ENCODE measurements around the gene RAMAC. TPM values are rescaled to one million over a fixed set of nuclear protein-coding genes. Genes with fewer than 3 reads are reported as not detected.
"Not testable (repeated sequence)": the region's sequence is repeated elsewhere in the genome, so short reads cannot be mapped to it uniquely, and the experiment has no call there.

The RAMAC gene
- total RNA-seq, 2 donors from 2014 or later: 22.4 to 24.1 TPM

DNA sequence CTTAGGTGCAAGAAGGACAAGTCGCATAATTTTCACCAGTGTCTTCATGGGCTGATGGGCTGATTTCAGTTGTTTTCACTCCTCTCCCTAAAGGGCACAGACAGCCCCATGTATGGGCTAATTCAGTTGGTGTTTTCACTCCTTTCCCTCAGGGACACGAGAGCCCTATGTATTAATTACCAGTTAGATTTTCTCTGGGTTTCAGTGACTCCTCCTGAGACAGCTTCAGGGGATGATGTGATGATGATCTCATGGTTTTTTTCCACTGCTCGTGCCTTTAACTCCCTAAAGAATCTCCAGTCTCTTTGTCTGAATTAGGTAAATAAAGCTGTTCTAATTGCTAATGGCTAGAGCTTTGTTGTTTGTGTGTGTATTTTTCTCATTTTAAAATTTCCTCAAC, 9.9 kb downstream of the RAMAC start:
- no peaks in the 10 kb centered on the region for H3K9me3 ChIP-seq
- H3K4me3 ChIP-seq: no peak overlapping the region
- H3K4me1 ChIP-seq (replicated peaks): peaks cover 7% of the 10 kb centered on the region
- DNase-seq (ENCODE audit: low spot score): no peak
- WGBS: 71% methylated on average over 3 of the region's 3 CpGs
- no peaks in the 10 kb centered on the region for H3K36me3 ChIP-seq
- H3K27me3 ChIP-seq (replicated peaks; ENCODE audit: insufficient read depth): no peaks in the 10 kb centered on the region
- intact Hi-C loops (cut with DNase I): no loop called here
- H3K27ac ChIP-seq: no peak overlapping the region
- TF ChIP-seq POLR2AphosphoS5 (IDR thresholded peaks at IDR 0.05): no peak
- TF ChIP-seq POLR2A (IDR thresholded peaks at IDR 0.05): no peak
- TF ChIP-seq, protein P1, sequence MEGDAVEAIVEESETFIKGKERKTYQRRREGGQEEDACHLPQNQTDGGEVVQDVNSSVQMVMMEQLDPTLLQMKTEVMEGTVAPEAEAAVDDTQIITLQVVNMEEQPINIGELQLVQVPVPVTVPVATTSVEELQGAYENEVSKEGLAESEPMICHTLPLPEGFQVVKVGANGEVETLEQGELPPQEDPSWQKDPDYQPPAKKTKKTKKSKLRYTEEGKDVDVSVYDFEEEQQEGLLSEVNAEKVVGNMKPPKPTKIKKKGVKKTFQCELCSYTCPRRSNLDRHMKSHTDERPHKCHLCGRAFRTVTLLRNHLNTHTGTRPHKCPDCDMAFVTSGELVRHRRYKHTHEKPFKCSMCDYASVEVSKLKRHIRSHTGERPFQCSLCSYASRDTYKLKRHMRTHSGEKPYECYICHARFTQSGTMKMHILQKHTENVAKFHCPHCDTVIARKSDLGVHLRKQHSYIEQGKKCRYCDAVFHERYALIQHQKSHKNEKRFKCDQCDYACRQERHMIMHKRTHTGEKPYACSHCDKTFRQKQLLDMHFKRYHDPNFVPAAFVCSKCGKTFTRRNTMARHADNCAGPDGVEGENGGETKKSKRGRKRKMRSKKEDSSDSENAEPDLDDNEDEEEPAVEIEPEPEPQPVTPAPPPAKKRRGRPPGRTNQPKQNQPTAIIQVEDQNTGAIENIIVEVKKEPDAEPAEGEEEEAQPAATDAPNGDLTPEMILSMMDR (IDR thresholded peaks at IDR 0.05): no peak

DNA sequence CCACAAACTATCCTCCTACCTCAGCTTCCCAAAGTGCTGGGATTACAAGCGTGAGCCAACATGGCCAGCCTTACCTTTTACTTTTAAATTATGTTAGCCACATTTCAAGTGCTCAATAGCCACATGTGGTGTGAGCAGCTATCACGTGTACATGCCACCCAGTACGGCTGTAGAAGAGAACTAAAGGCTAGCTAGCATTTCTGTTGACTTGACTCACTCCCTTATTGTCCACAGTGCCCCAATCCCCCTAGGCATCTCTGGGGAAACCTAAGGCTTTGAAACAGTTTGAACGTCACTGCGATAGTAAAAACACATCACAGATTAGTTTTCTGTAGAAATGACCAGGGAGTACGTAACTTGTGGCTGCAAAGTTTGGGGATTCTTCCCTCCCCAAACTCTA, 13.4 kb downstream of the RAMAC start:
- DNase-seq (ENCODE audit: low spot score): no peak
- Histone ChIP-seq H3K9me3 (no peaks in the 10 kb centered on the region), H3K36me3 (no peaks in the 10 kb centered on the region), H3K4me1 (replicated peaks) (peaks cover 7% of the 10 kb centered on the region), H3K27me3 (replicated peaks; ENCODE audit: insufficient read depth) (no peaks in the 10 kb centered on the region), H3K4me3 (no peak overlapping the region), H3K27ac (peak overlapping the region; percentile 72 to 81)
- intact Hi-C loops (cut with DNase I): no loop called here
- TF ChIP-seq POLR2A (IDR thresholded peaks at IDR 0.05): no peak
- TF ChIP-seq POLR2AphosphoS5 (IDR thresholded peaks at IDR 0.05): no peak
- TF ChIP-seq, protein P1 (IDR thresholded peaks at IDR 0.05): no peak
- WGBS: 84% methylated on average over 6 of the region's 6 CpGs

DNA sequence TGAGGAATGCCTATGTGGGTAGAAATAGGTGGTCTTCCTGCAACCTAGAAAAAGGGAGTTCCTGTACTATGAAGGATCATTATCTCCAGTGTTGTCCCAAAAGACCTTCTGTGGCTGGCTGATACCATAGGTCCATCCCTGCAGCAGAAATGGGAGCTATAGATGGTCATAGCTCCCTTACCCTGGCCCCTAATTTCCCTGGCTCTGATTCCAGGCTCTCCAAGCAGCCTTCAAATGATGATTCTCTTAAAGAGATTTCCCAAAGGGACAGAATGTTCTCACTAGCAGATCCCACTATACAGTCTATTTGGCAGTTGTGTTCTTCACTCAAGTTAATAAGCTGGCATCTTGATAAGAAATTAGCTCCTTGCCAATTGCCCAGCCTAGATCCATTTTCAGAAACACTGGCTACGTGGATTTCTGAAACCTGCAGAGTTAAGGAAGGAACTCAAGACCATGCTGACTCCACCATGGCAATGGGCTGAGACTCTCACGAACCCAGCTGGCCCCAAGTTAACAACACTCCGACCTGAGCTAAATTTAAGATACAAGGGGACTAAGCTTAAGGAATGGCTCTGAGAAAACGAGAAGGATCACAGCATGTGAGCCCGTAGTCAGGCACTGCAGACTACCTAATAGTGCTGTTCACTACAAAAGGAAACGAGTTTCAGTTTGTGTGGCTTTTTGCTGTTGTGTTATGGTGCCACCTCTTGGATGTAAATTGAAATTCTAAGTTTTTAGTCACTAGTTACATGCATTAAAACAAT, 14.1 kb downstream of the RAMAC start:
- H3K4me3 ChIP-seq: peak overlapping the region; percentile 1 to 33
- intact Hi-C loops (cut with DNase I): loop anchor here (2.0 to 10.0 kb wide), 2 partner anchors 151 to 465 kb away; no protein-coding TSS in a partner anchor
- DNase-seq (ENCODE audit: low spot score): peak; percentile 45
- H3K9me3 ChIP-seq: no peaks in the 10 kb centered on the region
- peaks cover 7% of the 10 kb centered on the region for H3K4me1 ChIP-seq (replicated peaks)
- peak overlapping the region; percentile 72 to 81 for H3K27ac ChIP-seq
- no peaks in the 10 kb centered on the region for H3K27me3 ChIP-seq (replicated peaks; ENCODE audit: insufficient read depth)
- 3% methylated on average over 6 of the region's 6 CpGs for WGBS
- H3K36me3 ChIP-seq: no peaks in the 10 kb centered on the region
- TF ChIP-seq POLR2A (IDR thresholded peaks at IDR 0.05) (no peak), POLR2AphosphoS5 (IDR thresholded peaks at IDR 0.05) (peak; percentile 78)
- TF ChIP-seq, protein P1 (IDR thresholded peaks at IDR 0.05): peak in 3 of 4 experiments; percentile 63 to 79 (median 78)

DNA sequence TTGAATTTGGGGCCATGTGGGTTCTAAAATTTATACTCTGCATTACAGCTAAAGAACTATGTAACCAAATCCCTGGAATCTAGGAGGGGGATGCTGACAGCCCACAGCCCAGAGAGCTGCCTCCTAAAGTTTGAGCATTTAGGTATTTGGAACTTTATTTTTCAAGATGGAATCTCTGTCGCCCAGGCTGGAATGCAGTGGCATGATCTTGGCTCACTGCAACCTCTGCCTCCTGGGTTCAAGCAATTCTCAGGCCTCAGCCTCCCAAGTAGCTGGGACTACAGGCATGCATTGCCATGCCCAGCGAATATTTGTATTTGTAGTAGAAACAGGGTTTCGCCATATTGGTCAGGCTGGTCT, 14.6 kb downstream of the RAMAC start:
- H3K4me1 ChIP-seq (replicated peaks); H3K9me3 ChIP-seq; H3K4me3 ChIP-seq; H3K27me3 ChIP-seq (replicated peaks; ENCODE audit: insufficient read depth); H3K36me3 ChIP-seq; DNase-seq (ENCODE audit: low spot score): not testable (repeated sequence)
- H3K27ac ChIP-seq: peak overlapping the region; percentile 72 to 81
- 80% methylated on average over 3 of the region's 3 CpGs for WGBS
- intact Hi-C loops (cut with DNase I): loop anchor here (2.0 to 10.0 kb wide), 2 partner anchors 152 to 466 kb away; no protein-coding TSS in a partner anchor

DNA sequence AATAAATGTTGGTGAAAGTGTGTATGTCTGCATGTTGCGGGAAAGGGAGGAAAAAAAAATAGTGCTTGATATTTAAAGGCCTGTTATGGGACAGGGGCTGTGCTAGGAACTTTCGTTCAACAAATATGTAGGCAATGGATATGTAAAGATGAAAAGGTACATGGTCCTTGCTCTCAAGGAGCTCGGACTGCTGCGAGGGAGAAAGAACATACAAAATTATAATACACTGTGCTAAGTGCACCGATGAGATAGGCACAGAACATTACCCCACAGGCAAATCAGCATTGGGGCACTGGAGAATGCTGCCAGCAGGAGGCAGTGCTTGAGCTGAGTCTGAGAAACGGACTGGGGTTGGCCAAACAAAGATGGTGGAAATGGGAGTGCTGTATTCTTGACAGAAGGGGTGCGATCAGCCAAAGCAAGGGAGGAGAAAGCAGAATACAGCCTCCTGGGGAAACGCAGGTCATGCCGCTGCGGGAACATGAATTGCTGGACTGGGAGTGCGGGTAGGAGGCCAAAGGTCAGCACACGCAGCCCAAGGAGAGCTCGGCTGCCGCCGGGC, 24.8 kb downstream of the RAMAC start:
- Histone ChIP-seq H3K27ac (peak overlapping the region; percentile 76 to 82), H3K9me3 (no peaks in the 10 kb centered on the region), H3K4me3 (peak overlapping the region; percentile 85 to 98), H3K27me3 (replicated peaks; ENCODE audit: insufficient read depth) (no peaks in the 10 kb centered on the region), H3K4me1 (replicated peaks) (peaks cover 5% of the 10 kb centered on the region), H3K36me3 (no peaks in the 10 kb centered on the region)
- DNase-seq (ENCODE audit: low spot score): peak; percentile 71
- intact Hi-C loops (cut with DNase I): loop anchor here (5.0 kb wide), 1 partner anchor 197 kb away; the partner anchor contains the start of gene HDGFL3
- whole genome bisulfite sequencing: 7% methylated on average over 15 of the region's 15 CpGs
- TF ChIP-seq, protein P1 (IDR thresholded peaks at IDR 0.05): peak in 3 of 4 experiments; percentile 62 to 83 (median 75)
- TF ChIP-seq POLR2A (IDR thresholded peaks at IDR 0.05) (no peak), POLR2AphosphoS5 (IDR thresholded peaks at IDR 0.05) (no peak)
